Suprapubic skin (tissue), 3 donors: ENCODE results near the gene ARL16.

ENCODE experiments used
- CTCF ChIP-seq, 2 donors: fragments of 200-600 bp in 1 of 2; fragments of 450-650 bp in 1 of 2; sonication (generic) in 1 of 2; IDR thresholded peaks; one replicate each; pipeline ENCODE4 v1.5.1; 2016 to 2019; ENCODE audit warnings: antibody characterized with exemption in 2 of 2, mild to moderate bottlenecking in 1 of 2, moderate library complexity in 1 of 2
- EP300 ChIP-seq: sonication (generic); formaldehyde crosslinking; IDR thresholded peaks from one replicate; pipeline ENCODE4 v1.6.1; 2017; ENCODE audit warnings: antibody characterized with exemption
- POLR2A ChIP-seq, 2 donors: fragments of 450-650 bp; IDR thresholded peaks; one replicate each; pipeline ENCODE4 v1.6.1; 2017; ENCODE audit warnings: antibody characterized with exemption in 2 of 2, mild to moderate bottlenecking in 2 of 2, moderate library complexity in 2 of 2

- no peak for TF ChIP-seq CTCF (IDR thresholded peaks at IDR 0.05)
- TF ChIP-seq EP300, result no peak
- no peak for TF ChIP-seq POLR2A (IDR thresholded peaks at IDR 0.05)
Measured at GRCh38 chr17:81701288-81702071, 17.9 kb upstream of the ARL16 start.
